K562 (cell line): ENCODE results near the gene TAF11L2. TPM values are rescaled to one million over a fixed set of nuclear protein-coding genes. Genes with fewer than 3 reads are reported as not detected.
"Not testable (repeated sequence)": the region's sequence is repeated elsewhere in the genome, so short reads cannot be mapped to it uniquely, and the experiment has no call there.

Experiments used
- ATAC-seq: fragments of 200-7000 bp; cut with Tn5 transposase; 3 replicates; pipeline ENCODE4 v1.9.1; 2020; ENCODE audit warnings: moderate library complexity
- BruUV-seq: library from RNA; stranded (reverse); fragments of 400-500 nt; replicated peaks from 2 replicates; lab custom pipeline; 2021; lab: Mats Ljungman, UMichigan
- CTCF ChIA-PET: fragments of 300-600 bp; formaldehyde crosslinking; extraction: SDS; loops from one replicate; lab custom pipeline; 2021; ENCODE audit warnings: low intra/inter-chr PET ratio; lab: Yijun Ruan, JAX
- POLR2A ChIA-PET: fragments of 300-600, 350-650 bp; sonication (Branson Sonifier 250); formaldehyde crosslinking; extraction: SDS; loops from one replicate; lab custom pipeline; 2021; ENCODE audit warnings: antibody characterized with exemption, inconsistent platforms; lab: Yijun Ruan, JAX
- DNase-seq, 4 experiments: peaks; one replicate each; pipeline versions ENCODE4 v3.0.0 to v3.0.0-alpha.2; 2011 to 2018; ENCODE audit warnings: low spot score in 3 of 4, mixed read lengths in 3 of 4; ENCODE audit errors: extremely low read depth in 1 of 4
- FAIRE-seq: peaks from 2 replicates; lab custom pipeline; 2011; peaks lifted over from hg19 to GRCh38; lab: Jason Lieb, UNC
- H2AFZ ChIP-seq: 2 replicates; pipeline ENCODE4 v1.6.0; 2011; ENCODE audit warnings: low read depth, low read length, control low read depth, inconsistent platforms
- H3K27ac ChIP-seq: fragments of 200-600 bp; 3 replicates; pipeline ENCODE4 v1.8.0; 2011; ENCODE audit warnings: low read depth, mild to moderate bottlenecking, control low read depth, inconsistent platforms, low read length, moderate library complexity, mixed read lengths; ENCODE audit errors: extremely low read depth
- H3K27me3 ChIP-seq, 2 experiments: fragments of 300-600 bp in 1 of 2; 2 replicates in 1 of 2; 3 replicates in 1 of 2; pipeline versions ENCODE4 v1.6.0 to v1.8.0; 2011; ENCODE audit warnings: inconsistent platforms in 2 of 2, low read length in 2 of 2, mild to moderate bottlenecking in 1 of 2, mixed read lengths in 1 of 2, moderate library complexity in 1 of 2; ENCODE audit not compliant: control insufficient read depth in 2 of 2, insufficient read depth in 2 of 2
- H3K36me3 ChIP-seq: fragments of 300-600 bp; 3 replicates; pipeline ENCODE4 v1.8.0; 2011; ENCODE audit warnings: mild to moderate bottlenecking, low read length, inconsistent platforms; ENCODE audit not compliant: control insufficient read depth, insufficient read depth
- H3K4me1 ChIP-seq, 2 experiments: fragments of 200-600 bp in 1 of 2; replicated peaks in 1 of 2; 2 replicates in 1 of 2; 3 replicates in 1 of 2; pipeline versions ENCODE4 v1.5.1 to v1.8.0; 2011; ENCODE audit warnings: inconsistent platforms in 2 of 2, low read length in 2 of 2, mild to moderate bottlenecking in 1 of 2, mixed read lengths in 1 of 2, moderate library complexity in 1 of 2; ENCODE audit not compliant: control insufficient read depth in 2 of 2, insufficient read depth in 2 of 2
- H3K4me2 ChIP-seq: 2 replicates; pipeline ENCODE4 v1.6.1; 2011; ENCODE audit warnings: low read length, control low read depth, inconsistent platforms, mixed read lengths; ENCODE audit not compliant: insufficient read depth
- H3K4me3 ChIP-seq: fragments of 200-600 bp; sonication (generic), shearing (Covaris generic); 2 replicates; pipeline ENCODE4 v1.5.1; 2016; ENCODE audit warnings: control low read depth, inconsistent platforms
- H3K79me2 ChIP-seq: fragments of 200-600 bp; 3 replicates; pipeline ENCODE4 v1.8.0; 2011; ENCODE audit warnings: low read length, inconsistent platforms; ENCODE audit not compliant: control insufficient read depth, insufficient read depth
- H3K9ac ChIP-seq, 2 experiments: 2 replicates each; pipeline versions ENCODE4 v1.6.0 to v1.6.1; 2011; ENCODE audit warnings: low read depth in 2 of 2, low read length in 2 of 2, control low read depth in 1 of 2, inconsistent platforms in 1 of 2, mild to moderate bottlenecking in 1 of 2, mixed read lengths in 1 of 2; ENCODE audit not compliant: insufficient read depth in 1 of 2
- H3K9me1 ChIP-seq: one replicate; pipeline ENCODE4 v1.6.0; 2011; ENCODE audit warnings: inconsistent platforms, mild to moderate bottlenecking, low read length, moderate library complexity; ENCODE audit not compliant: control insufficient read depth, insufficient read depth
- H3K9me3 ChIP-seq: replicated peaks from 2 replicates; pipeline ENCODE4 v1.5.1; 2011; ENCODE audit warnings: low read depth, low read length, inconsistent platforms; ENCODE audit not compliant: control insufficient read depth, insufficient read depth
- H4K20me1 ChIP-seq: replicated peaks from 2 replicates; pipeline ENCODE4 v1.6.1; 2011; ENCODE audit warnings: low read length, inconsistent platforms, mixed read lengths; ENCODE audit not compliant: control insufficient read depth, insufficient read depth
- WGBS: fragments of 100-300 bp; shearing (Covaris generic); methylation state at CpG from one replicate; pipeline ENCODE4 v1.1.6; 2016; ENCODE audit warnings: low coverage, mixed read lengths; ENCODE audit not compliant: insufficient coverage; ENCODE audit errors: missing lambda C conversion rate; 5-methylcytosine and 5-hydroxymethylcytosine counted together
- in situ Hi-C: fragments of 300-500 bp; cut with MboI; formaldehyde crosslinking; loops from 4 replicates; pipeline ENCODE4 v1.15.0; 2018; ENCODE audit warnings: inconsistent platforms, mixed read lengths
- intact Hi-C: fragments of 100-400 bp; cut with micrococcal nuclease; formaldehyde crosslinking; loops from 2 replicates; pipeline ENCODE4 v1.14.2; 2022
- polyA plus RNA-seq, 8 experiments: library from polyadenylated mRNA; depleted of rRNA in 4 of 8; stranded (reverse) in 5 of 8; unstranded in 3 of 8; fragments of >200 nt; fragmentation: Nextera tagmentation in 2 of 8; fragmentation: Illumina TruSeq in 1 of 8; extraction: Ambion mirVana in 2 of 8; extraction: Trizol in 1 of 8; gene quantifications; 2 replicates each; pipeline versions ENCODE4 v1.2.1 to v1.2.3, GENCODE V29; 2011 to 2014; ENCODE audit warnings: inconsistent platforms in 1 of 8, missing spikeins in 1 of 8
- total RNA-seq, 7 experiments: library from RNA; depleted of rRNA in 6 of 7; stranded (reverse); fragments of >200 nt in 6 of 7; fragmentation: Illumina TruSeq in 2 of 7; extraction: Trizol in 2 of 7; gene quantifications; 2 replicates each; pipeline versions ENCODE4 v1.2.1 to v1.2.3, GENCODE V29; 2011 to 2021; ENCODE audit warnings: low replicate concordance in 1 of 7

The TAF11L2 gene
- total and polyA plus RNA-seq, 9 of the 15 experiments (the other 6 are each of a cell fraction or from before 2014, with no cell fraction given): not detected

GRCh38 chr5:17521501-17521900 is 23.5 kb downstream of the TAF11L2 start, which contains the start of gene TAF11L4:
TSS of gene TAF11L4 (plus strand) at chr5:17521801.
- H3K27ac ChIP-seq, POLR2A ChIA-PET, DNase-seq, intact Hi-C loops, CTCF ChIA-PET, in situ Hi-C loops, H3K4me2 ChIP-seq, H3K4me1 ChIP-seq, H3K27me3 ChIP-seq, ATAC-seq, H2AFZ ChIP-seq, H3K36me3 ChIP-seq, H4K20me1 ChIP-seq, H3K9ac ChIP-seq, H3K9me1 ChIP-seq, H3K9me3 ChIP-seq, FAIRE-seq, H3K4me3 ChIP-seq, H3K79me2 ChIP-seq: not testable (repeated sequence)
- no CpG with 5 or more reads among the region's 15 CpGs for WGBS
- BruUV-seq: TSS peak; percentile 79

GRCh38 chr5:17524935-17525334 is 26.9 kb downstream of the TAF11L2 start, which contains the start of gene TAF11L5:
TSS of gene TAF11L5 (plus strand) at chr5:17525235.
- H3K4me2 ChIP-seq, intact Hi-C loops, H3K4me3 ChIP-seq, BruUV-seq, H3K9ac ChIP-seq, H3K79me2 ChIP-seq, H2AFZ ChIP-seq, H3K27ac ChIP-seq, POLR2A ChIA-PET, DNase-seq, H3K27me3 ChIP-seq, H3K36me3 ChIP-seq, H4K20me1 ChIP-seq, CTCF ChIA-PET, FAIRE-seq, H3K4me1 ChIP-seq, ATAC-seq, H3K9me3 ChIP-seq, H3K9me1 ChIP-seq: not testable (repeated sequence)
- in situ Hi-C loops: loop anchor here (5.0 kb wide), 1 partner anchor 82 kb away; no protein-coding TSS in a partner anchor
- no CpG with 5 or more reads among the region's 15 CpGs for WGBS
